HG02759 (cell line): ENCODE results near the gene KERA.
"Not testable (repeated sequence)": the region's sequence is repeated elsewhere in the genome, so short reads cannot be mapped to it uniquely, and the experiment has no call there.

ENCODE experiments used
- ATAC-seq: cut with Tn5 transposase; IDR thresholded peaks from one replicate; pipeline ENCODE4 v1.9.1; 2021; ENCODE audit warnings: mild to moderate bottlenecking, moderate library complexity; ENCODE audit not compliant: unreplicated experiment

Gene KERA

GRCh38 chr12:91057368-91058165 lies at the start of gene KERA:
TSS of gene KERA (minus strand) at chr12:91058024. CDS start at chr12:91056281, 1,743 bp downstream.
- no peak for ATAC-seq

GRCh38 chr12:91106283-91106682 lies 48.5 kb upstream of the KERA start:
- ATAC-seq: no peak

GRCh38 chr12:91105807-91106206 lies 48.0 kb upstream of the KERA start:
- no peak for ATAC-seq

GRCh38 chr12:91104812-91105466 lies 47.1 kb upstream of the KERA start:
- ATAC-seq: no peak

- ATAC-seq: no peak
Observed at GRCh38 chr12:91103624-91104023, 45.8 kb upstream of the KERA start.

- ATAC-seq: no peak
Observed at GRCh38 chr12:91103101-91103500, 45.3 kb upstream of the KERA start.

- ATAC-seq: no peak
Observed at GRCh38 chr12:91100906-91101305, 43.1 kb upstream of the KERA start.

- ATAC-seq: no peak
Observed at GRCh38 chr12:91099836-91100235, 42.0 kb upstream of the KERA start.

GRCh38 chr12:91099341-91099740 lies 41.5 kb upstream of the KERA start:
- ATAC-seq: no peak

- ATAC-seq: no peak
Observed at GRCh38 chr12:91098941-91099340, 41.1 kb upstream of the KERA start.

GRCh38 chr12:91098461-91098860 lies 40.6 kb upstream of the KERA start:
- no peak for ATAC-seq

GRCh38 chr12:91094957-91095356 lies 37.1 kb upstream of the KERA start:
- ATAC-seq: no peak

GRCh38 chr12:91094032-91094662 lies 36.3 kb upstream of the KERA start:
- ATAC-seq: no peak

GRCh38 chr12:91093341-91093740 lies 35.5 kb upstream of the KERA start:
- no peak for ATAC-seq

- no peak for ATAC-seq
Observed at GRCh38 chr12:91091916-91092715, 34.3 kb upstream of the KERA start.

GRCh38 chr12:91089953-91090352 lies 32.1 kb upstream of the KERA start:
- not testable (repeated sequence) for ATAC-seq

- no peak for ATAC-seq
Observed at GRCh38 chr12:91080041-91080440, 22.2 kb upstream of the KERA start.

- ATAC-seq: no peak
Observed at GRCh38 chr12:91078501-91078900, 20.7 kb upstream of the KERA start.

- no peak for ATAC-seq
Observed at GRCh38 chr12:91077228-91077954, 19.6 kb upstream of the KERA start.

GRCh38 chr12:91074851-91075250 lies 17.0 kb upstream of the KERA start:
- no peak for ATAC-seq
